HG02973 (cell line): ENCODE measurements around the gene MACROD2.

Experiments used
- ATAC-seq: cut with Tn5 transposase; IDR thresholded peaks from one replicate; pipeline ENCODE4 v1.9.1; 2021; ENCODE audit warnings: moderate library complexity; ENCODE audit not compliant: unreplicated experiment

MACROD2 gene

GRCh38 chr20:15654208-15654649 lies 1658.9 kb downstream of the MACROD2 start:
- peak; percentile 99 for ATAC-seq

- ATAC-seq: no peak
These were observed 1660.1 kb downstream of the MACROD2 start for GRCh38 chr20:15655295-15655874.

GRCh38 chr20:15656124-15656523 lies 1660.8 kb downstream of the MACROD2 start:
- no peak for ATAC-seq

- no peak for ATAC-seq
These were observed 1663.0 kb downstream of the MACROD2 start for GRCh38 chr20:15658295-15658694.

GRCh38 chr20:15673206-15673605 lies 1677.9 kb downstream of the MACROD2 start:
- no peak for ATAC-seq

GRCh38 chr20:15674253-15675060 lies 1679.1 kb downstream of the MACROD2 start:
- ATAC-seq: no peak

GRCh38 chr20:15675061-15675514 lies 1679.8 kb downstream of the MACROD2 start:
- no peak for ATAC-seq

- ATAC-seq: no peak
These were observed 1680.6 kb downstream of the MACROD2 start for GRCh38 chr20:15675813-15676484.

- no peak for ATAC-seq
These were observed 1681.5 kb downstream of the MACROD2 start for GRCh38 chr20:15676815-15677214.

GRCh38 chr20:15682690-15683089 lies 1687.4 kb downstream of the MACROD2 start:
- no peak for ATAC-seq

- no peak for ATAC-seq
These were observed 1697.3 kb downstream of the MACROD2 start for GRCh38 chr20:15692570-15692969.

GRCh38 chr20:15699431-15700146 lies 1704.3 kb downstream of the MACROD2 start:
- no peak for ATAC-seq

- ATAC-seq: no peak
These were observed 1704.9 kb downstream of the MACROD2 start for GRCh38 chr20:15700147-15700765.

- no peak for ATAC-seq
These were observed 1706.8 kb downstream of the MACROD2 start for GRCh38 chr20:15702161-15702560.

- ATAC-seq: no peak
These were observed 1708.0 kb downstream of the MACROD2 start for GRCh38 chr20:15703171-15703911.

- ATAC-seq: no peak
These were observed 1710.7 kb downstream of the MACROD2 start for GRCh38 chr20:15705975-15706374.

GRCh38 chr20:15706719-15707118 lies 1711.4 kb downstream of the MACROD2 start:
- no peak for ATAC-seq

GRCh38 chr20:15708984-15709598 lies 1713.8 kb downstream of the MACROD2 start:
- no peak for ATAC-seq

GRCh38 chr20:15710636-15711035 lies 1715.3 kb downstream of the MACROD2 start:
- ATAC-seq: no peak

- ATAC-seq: no peak
These were observed 1715.9 kb downstream of the MACROD2 start for GRCh38 chr20:15711177-15711576.
